ENCODE measurements around the gene SLC35E4. TPM values are rescaled to one million over a fixed set of nuclear protein-coding genes. Genes with fewer than 3 reads are reported as not detected.

Gene SLC35E4
- total RNA-seq, 1 donor: 8.2 TPM

DNA sequence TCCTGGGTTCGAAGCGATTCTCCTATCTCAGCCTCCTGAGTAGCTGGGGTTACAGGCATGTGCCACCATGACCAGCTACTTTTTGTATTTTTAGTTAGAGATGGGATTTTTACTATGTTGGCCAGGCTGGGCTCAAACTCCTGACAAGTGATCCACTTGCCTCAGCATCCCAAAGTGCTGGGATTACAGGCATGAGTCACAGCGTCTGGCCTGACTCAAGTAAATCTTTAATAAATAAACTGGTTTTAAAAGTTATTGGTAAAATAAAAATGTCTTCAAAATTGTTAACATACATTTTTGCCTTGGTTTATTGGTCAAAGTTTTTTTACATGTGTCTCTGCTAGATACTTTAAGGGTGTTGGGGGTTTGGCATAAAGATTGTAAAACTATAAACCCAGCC is 36.6 kb upstream of the SLC35E4 start:
- peak; percentile 79 for DNase-seq (ENCODE audit: low read depth)
- no peak overlapping the region for H3K4me3 ChIP-seq (ENCODE audit: low read depth, low read length)
- TF ChIP-seq, protein P1, sequence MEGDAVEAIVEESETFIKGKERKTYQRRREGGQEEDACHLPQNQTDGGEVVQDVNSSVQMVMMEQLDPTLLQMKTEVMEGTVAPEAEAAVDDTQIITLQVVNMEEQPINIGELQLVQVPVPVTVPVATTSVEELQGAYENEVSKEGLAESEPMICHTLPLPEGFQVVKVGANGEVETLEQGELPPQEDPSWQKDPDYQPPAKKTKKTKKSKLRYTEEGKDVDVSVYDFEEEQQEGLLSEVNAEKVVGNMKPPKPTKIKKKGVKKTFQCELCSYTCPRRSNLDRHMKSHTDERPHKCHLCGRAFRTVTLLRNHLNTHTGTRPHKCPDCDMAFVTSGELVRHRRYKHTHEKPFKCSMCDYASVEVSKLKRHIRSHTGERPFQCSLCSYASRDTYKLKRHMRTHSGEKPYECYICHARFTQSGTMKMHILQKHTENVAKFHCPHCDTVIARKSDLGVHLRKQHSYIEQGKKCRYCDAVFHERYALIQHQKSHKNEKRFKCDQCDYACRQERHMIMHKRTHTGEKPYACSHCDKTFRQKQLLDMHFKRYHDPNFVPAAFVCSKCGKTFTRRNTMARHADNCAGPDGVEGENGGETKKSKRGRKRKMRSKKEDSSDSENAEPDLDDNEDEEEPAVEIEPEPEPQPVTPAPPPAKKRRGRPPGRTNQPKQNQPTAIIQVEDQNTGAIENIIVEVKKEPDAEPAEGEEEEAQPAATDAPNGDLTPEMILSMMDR (IDR thresholded peaks at IDR 0.05; ENCODE audit: insufficient read depth, low read depth, low read length): no peak

DNA sequence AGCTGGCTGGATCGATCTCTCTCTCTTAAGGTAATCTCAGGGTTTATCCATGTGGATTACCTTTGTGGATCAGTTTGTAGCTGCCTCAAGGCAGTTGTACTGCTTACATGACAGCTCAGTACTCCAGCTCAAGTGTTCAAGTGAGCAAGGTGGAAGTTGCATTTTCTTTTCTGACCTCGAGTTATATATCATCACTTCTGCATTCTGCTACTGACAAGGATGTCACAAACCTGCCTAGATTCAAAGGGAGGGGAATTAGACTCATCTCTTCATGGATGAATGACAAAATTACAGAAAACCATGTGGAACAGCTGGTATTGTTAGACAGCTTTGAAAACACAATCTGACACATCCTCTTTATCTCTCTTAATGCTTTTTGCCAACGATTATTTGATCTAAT is 34.7 kb upstream of the SLC35E4 start:
- TF ChIP-seq, protein P1 (IDR thresholded peaks at IDR 0.05; ENCODE audit: insufficient read depth, low read depth, low read length): no peak
- no peak overlapping the region for H3K4me3 ChIP-seq (ENCODE audit: low read depth, low read length)
- DNase-seq (ENCODE audit: low read depth): no peak

DNA sequence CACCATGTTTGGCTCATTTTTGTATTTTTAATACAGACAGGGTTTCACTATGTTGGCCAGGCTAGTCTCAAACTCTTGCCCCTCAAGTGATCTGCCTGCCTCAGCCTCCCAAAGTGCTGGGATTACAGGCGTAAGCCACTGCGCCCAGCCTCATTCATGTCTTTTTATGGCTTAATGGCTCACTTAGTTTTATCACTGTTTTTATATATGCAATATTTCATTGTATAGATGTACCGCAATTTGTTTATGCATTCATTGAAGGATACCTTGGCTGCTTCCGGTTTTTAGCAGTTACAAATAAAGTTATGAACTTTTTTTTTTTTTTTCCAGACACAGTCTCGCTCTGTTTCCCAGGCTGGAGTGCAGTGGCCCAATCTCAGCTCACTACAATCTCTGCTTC is 34.1 kb upstream of the SLC35E4 start:
- TF ChIP-seq, protein P1 (IDR thresholded peaks at IDR 0.05; ENCODE audit: insufficient read depth, low read depth, low read length): no peak
- no peak overlapping the region for H3K4me3 ChIP-seq (ENCODE audit: low read depth, low read length)
- no peak for DNase-seq (ENCODE audit: low read depth)

DNA sequence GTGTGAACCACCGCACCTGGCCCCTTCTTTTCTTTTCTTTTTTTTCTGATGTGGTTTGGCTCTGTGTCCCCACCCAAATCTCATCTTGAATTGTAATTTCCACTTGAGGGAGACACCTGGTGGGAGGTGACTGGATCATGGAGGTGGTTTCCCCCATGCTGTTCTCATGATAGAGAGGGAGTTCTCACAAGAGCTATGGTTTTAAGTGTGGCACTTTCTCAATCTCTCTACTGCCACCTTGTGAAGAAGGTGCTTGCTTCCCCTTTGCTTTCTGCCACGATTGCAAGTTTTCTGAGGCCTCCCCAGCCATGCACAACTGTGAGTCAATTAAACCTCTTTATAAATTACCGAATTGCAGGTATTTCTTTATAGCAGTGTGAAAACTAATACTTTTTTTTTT is 33.5 kb upstream of the SLC35E4 start:
- H3K4me3 ChIP-seq (ENCODE audit: low read depth, low read length): no peak overlapping the region
- peak; percentile 47 for DNase-seq (ENCODE audit: low read depth)
- TF ChIP-seq, protein P1 (IDR thresholded peaks at IDR 0.05; ENCODE audit: insufficient read depth, low read depth, low read length): peak; percentile 47

DNA sequence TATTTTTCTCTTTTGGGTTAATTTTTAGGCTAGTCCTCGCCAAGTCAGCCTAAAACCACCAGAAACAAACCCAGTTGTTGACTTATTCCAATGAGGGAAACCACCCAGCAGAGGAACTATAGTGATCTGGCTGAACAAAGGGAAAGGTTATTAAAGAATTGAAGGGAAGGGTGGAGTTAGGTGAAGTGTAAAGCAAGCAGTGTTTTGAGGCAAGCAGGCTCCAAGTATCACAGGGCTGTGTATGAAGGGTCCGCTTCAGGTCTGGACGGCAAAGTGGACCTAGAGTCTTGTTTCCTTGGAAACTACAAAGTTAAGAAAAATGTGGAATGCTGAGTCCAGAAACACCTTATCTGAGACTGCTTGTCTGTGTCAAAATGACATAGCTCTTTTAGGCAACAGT is 31.8 kb upstream of the SLC35E4 start:
- no peak overlapping the region for H3K4me3 ChIP-seq (ENCODE audit: low read depth, low read length)
- DNase-seq (ENCODE audit: low read depth): no peak
- TF ChIP-seq, protein P1 (IDR thresholded peaks at IDR 0.05; ENCODE audit: insufficient read depth, low read depth, low read length): no peak

DNA sequence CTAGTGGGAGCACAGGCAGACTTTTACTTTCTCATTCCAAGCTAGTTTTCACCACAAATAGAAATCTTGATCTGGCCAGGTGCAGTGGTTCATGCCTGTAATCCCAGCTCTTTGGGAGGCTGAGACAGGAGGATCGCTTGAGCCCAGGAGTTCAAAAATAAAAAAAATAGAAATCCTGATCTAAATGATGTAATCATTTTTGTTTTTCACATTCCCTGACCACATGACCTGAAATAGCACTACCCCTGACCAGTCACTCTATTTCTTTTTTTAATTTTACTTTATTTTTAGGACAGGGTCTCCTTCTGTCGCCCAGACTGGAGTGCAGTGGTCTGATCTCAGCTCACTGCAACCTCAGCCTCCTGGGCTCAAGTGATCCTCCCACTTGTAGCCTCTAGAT is 30.9 kb upstream of the SLC35E4 start:
- DNase-seq (ENCODE audit: low read depth): no peak
- TF ChIP-seq, protein P1 (IDR thresholded peaks at IDR 0.05; ENCODE audit: insufficient read depth, low read depth, low read length): no peak
- no peak overlapping the region for H3K4me3 ChIP-seq (ENCODE audit: low read depth, low read length)

DNA sequence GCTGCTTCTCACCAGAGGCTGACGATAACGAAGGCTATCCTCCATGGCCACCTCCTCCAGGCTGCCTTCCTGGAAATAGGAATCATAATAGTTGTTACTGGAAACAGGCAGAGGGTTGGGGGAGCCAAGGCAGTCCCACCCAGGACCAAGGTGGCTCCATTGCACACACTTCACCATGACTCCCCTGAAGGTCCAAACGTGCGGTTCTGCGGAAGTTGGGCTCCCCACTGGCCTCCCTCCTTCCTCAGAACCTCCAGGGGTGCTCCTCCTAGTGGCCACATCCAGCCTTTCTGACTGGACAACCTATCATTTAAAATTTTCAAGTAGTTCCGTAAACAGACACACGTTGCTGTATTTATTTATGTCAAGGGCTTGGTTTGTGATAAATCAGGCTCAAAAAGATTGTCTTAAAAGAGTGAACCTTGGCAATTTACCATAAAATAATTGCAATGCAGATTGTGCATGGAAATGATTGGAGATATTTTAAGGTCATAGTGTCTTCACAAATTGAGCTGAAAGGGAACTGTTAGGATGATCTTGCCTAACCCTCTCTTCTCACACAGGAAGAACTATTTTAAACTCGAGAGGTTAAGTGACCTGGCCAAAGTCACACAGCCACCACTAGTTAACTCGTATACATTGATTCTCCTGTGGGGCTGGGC is 30.0 kb upstream of the SLC35E4 start:
- TF ChIP-seq, protein P1 (IDR thresholded peaks at IDR 0.05; ENCODE audit: insufficient read depth, low read depth, low read length): peak; percentile 82
- DNase-seq (ENCODE audit: low read depth): peak; percentile 45
- peak overlapping the region; percentile 67 for H3K4me3 ChIP-seq (ENCODE audit: low read depth, low read length)

Data from fibroblast of villous mesenchyme (primary cell).